Muscle of leg (tissue), 11 donors: Measurements from ENCODE around the gene PTPRN2. TPM values are rescaled to one million over a fixed set of nuclear protein-coding genes. Genes with fewer than 3 reads are reported as not detected.

ENCODE experiments used
- DNase-seq: peaks from one replicate; pipeline ENCODE4 v3.0.0; 2013
- H3K27ac ChIP-seq: one replicate; pipeline ENCODE4 v1.5.1; 2013; ENCODE audit warnings: mild to moderate bottlenecking, low read length, control low read depth
- H3K27me3 ChIP-seq: one replicate; pipeline ENCODE4 v1.6.1; 2013; ENCODE audit warnings: low read length; ENCODE audit not compliant: control insufficient read depth, insufficient read depth
- H3K36me3 ChIP-seq: one replicate; pipeline ENCODE4 v1.6.1; 2013; ENCODE audit warnings: low read length; ENCODE audit not compliant: control insufficient read depth, insufficient read depth
- H3K4me1 ChIP-seq: one replicate; pipeline ENCODE4 v1.6.1; 2013; ENCODE audit warnings: low read length; ENCODE audit not compliant: control insufficient read depth, insufficient read depth
- H3K4me3 ChIP-seq: one replicate; pipeline ENCODE4 v1.5.1; 2013; ENCODE audit warnings: low read length, control low read depth
- H3K9me3 ChIP-seq: replicated peaks from 2 replicates; pipeline ENCODE4 v1.6.1; 2013; ENCODE audit warnings: low read depth, low read length; ENCODE audit not compliant: control insufficient read depth
- WGBS: methylation state at CpG from one replicate; pipeline ENCODE4 v1.1.5; 2013; ENCODE audit warnings: missing lambda C conversion rate; ENCODE audit not compliant: insufficient coverage; 5-methylcytosine and 5-hydroxymethylcytosine counted together
- polyA plus RNA-seq, 8 donors: library from polyadenylated mRNA; unstranded; fragments of 120-200 nt; gene quantifications; one replicate each; pipeline versions ENCODE4 v1.2.1 to v1.2.3, GENCODE V29; 2013; ENCODE audit warnings: inconsistent platforms in 1 of 8, low replicate concordance in 1 of 8; ENCODE audit not compliant: insufficient read length in 8 of 8, insufficient read depth in 1 of 8
- total RNA-seq: library from RNA; stranded (reverse); fragments of 120-200 nt; gene quantifications from one replicate; pipeline ENCODE4 v1.2.4, GENCODE V29; 2013

PTPRN2 gene
- total and polyA plus RNA-seq, 9 donors, result 1.4 to 2.9 (median 2.3) TPM

DNA sequence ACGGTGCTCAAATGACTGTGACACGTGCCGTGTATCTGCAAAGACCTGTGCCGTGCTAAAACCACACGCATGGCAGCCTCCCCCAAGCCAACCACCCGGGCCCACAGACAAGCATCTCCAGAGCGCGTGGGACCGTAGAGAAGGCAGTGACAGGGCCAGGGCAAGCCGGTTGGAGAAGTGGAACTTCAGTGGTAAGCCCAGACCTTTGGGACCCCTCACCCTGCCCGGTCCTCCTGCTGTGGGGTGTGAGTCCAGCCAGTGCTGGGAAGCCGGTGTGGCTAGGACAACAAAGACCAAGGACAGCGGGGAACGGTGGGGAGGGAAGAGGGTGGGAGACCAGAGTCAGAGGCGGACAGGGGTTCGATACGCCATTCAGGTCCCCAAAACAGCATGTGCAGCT, 774.6 kb downstream of the PTPRN2 start:
- no peak for DNase-seq
- Histone ChIP-seq H3K4me3 (no peak overlapping the region), H3K27ac (no peak overlapping the region), H3K4me1 (no peaks in the 10 kb centered on the region), H3K9me3 (no peaks in the 10 kb centered on the region), H3K27me3 (no peaks in the 10 kb centered on the region), H3K36me3 (no peaks in the 10 kb centered on the region)
- WGBS, result 83% methylated on average over 17 of the region's 17 CpGs

DNA sequence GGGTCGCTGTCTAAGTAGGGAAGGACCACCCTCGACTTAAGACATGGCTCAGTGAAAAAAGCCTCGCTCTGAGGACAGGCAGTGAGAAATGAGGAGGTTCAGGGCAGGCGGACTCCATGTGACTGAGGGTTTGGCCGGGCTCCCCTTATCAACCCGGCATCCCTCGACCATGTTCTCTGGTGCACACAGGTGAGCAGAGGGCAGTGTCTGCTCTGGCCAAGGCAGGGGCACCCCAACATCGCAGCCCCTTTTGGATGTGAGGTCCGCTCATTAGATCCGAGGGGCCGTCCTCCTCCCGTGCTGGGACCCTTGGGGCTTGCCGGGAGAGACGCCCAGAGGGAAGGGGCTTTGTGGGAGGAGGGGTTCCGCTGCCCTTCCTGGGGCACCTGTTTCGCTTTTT, 775.7 kb downstream of the PTPRN2 start:
- DNase-seq, result no peak
- Histone ChIP-seq H3K36me3 (no peaks in the 10 kb centered on the region), H3K27ac (no peak overlapping the region), H3K27me3 (no peaks in the 10 kb centered on the region), H3K4me1 (peaks cover 7% of the 10 kb centered on the region), H3K4me3 (no peak overlapping the region), H3K9me3 (no peaks in the 10 kb centered on the region)
- WGBS, result 87% methylated on average over 8 of the region's 16 CpGs

DNA sequence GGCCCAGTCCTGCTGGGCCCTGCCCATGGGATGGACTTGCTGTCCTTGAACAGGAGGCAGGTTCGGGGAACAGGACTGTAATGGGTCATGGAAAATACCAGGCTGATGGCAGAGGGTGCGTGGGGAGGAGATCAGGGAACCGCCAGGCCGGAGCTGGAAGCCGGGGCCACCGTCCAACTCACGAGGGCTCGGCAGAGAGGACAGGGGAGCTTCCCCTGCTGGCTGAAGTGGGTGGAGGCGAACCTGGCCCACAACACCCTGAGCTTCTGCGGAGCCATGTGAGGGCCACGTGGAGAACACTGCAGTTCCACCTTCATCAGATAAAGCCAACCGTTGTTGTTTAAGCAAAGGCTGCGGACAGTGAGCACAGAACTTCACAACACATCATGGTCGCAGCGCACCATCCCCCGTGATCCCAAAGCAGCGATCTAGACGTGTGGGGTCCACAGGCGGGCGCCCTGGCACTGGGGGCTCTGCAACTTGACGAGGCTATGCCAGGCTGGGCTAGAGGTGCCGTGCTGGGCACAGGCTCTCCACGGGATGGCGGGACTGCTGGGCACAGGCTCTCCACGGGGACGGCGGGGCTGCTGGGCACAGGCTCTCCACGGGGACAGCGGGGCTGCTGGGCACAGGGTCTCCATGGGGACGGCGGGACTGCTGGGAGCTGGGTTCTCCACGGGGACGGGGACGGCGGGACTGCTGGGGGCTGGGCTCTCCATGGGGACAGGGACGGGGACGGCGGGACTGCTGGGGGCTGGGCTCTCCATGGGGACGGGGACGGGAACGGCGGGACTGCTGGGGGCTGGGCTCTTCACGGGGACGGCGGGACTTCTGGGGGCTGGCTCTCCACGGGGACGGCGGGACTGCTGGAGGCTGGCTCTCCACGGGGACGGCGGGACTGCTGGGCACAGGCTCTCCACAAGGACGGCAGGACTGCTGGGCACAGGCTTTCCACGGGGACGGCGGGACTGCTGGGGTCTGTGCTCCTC, 777.5 kb downstream of the PTPRN2 start:
- H3K9me3 ChIP-seq, result no peaks in the 10 kb centered on the region
- H3K4me3 ChIP-seq, result no peak overlapping the region
- no peak overlapping the region for H3K27ac ChIP-seq
- peaks cover 12% of the 10 kb centered on the region for H3K4me1 ChIP-seq
- WGBS, result 93% methylated on average over 55 of the region's 55 CpGs
- H3K36me3 ChIP-seq, result no peaks in the 10 kb centered on the region
- no peak for DNase-seq
- H3K27me3 ChIP-seq, result no peaks in the 10 kb centered on the region

DNA sequence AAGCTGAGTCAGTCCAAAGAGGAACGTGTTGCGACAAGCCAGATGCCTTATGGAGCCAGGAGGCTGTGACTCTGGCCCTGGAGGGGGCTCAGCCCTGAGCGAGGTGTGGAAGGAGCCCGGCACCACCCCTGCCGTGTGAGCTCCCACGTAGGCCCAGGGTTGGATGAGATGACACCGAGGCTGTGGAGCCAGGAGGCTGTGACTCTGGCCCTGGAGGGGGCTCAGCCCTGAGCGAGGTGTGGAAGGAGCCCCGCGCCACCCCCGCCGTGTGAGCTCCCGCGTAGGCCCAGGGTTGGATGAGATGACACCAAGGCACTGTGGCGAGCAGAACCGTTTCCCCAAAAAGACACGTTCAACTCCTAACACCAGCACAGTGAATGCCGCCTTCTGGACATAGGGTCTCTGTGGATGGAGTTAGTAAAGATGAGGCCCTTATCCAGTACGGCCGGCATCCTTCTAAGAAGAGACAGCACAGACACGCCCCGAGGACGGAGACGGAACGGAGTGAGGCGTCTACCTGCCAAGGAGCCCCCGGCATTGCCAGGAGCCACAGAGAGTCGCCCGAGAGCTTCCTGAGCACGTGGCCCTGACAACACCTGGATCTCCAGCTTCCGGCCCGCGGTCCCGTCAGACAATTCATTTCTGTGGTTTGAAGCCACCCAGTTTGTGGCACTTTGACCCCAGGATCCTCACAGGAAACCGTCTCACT, 778.3 kb downstream of the PTPRN2 start:
- Histone ChIP-seq H3K9me3 (no peaks in the 10 kb centered on the region), H3K27me3 (no peaks in the 10 kb centered on the region), H3K36me3 (no peaks in the 10 kb centered on the region), H3K27ac (no peak overlapping the region), H3K4me1 (peaks cover 12% of the 10 kb centered on the region), H3K4me3 (no peak overlapping the region)
- DNase-seq, result no peak
- WGBS, result 94% methylated on average over 30 of the region's 35 CpGs

DNA sequence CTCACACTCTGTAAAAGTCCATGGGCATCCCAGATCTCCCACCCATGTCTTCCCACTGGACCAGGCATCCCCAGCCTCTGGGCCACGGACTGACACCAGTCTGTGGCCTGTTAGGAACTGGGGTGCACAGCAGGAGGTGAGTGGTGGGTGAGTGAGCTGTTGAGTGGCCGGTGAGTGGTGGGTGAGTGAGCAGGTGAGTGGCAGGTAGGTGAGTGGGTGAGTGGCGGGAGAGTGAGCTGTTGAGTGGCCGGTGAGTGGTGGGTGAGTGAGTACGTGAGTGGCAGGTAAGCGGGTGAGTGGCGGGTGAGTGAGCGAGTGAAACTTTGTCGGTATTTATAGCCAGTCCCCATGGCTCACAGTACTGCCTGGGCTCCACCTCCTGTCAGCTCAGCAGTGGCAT, 779.6 kb downstream of the PTPRN2 start:
- WGBS, result 96% methylated on average over 5 of the region's 9 CpGs
- H3K9me3 ChIP-seq, result no peaks in the 10 kb centered on the region
- no peaks in the 10 kb centered on the region for H3K36me3 ChIP-seq
- H3K27me3 ChIP-seq, result no peaks in the 10 kb centered on the region
- no peak overlapping the region for H3K4me3 ChIP-seq
- no peak overlapping the region for H3K27ac ChIP-seq
- H3K4me1 ChIP-seq, result peaks cover 12% of the 10 kb centered on the region
- DNase-seq, result no peak

DNA sequence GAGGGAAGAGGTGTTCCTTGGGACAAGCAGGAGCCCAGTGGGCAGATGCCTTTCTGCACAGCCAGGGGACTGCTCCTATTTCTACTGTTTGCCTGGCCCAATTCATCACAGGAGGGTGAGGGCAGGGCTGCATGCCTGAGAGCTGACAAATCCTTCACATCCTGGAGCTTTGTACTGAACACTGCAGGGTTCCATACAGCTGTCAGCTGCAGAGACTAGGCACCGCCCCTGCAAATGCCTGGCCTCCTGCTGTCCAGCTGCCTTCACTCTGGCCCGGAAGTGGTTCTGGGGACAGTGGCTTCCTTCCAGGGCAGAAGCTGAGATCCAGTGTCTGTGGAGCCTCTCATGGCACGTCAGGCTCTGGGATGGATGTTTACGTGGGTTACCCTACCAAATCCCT, 780.1 kb downstream of the PTPRN2 start:
- Histone ChIP-seq H3K27ac (no peak overlapping the region), H3K9me3 (no peaks in the 10 kb centered on the region), H3K4me3 (no peak overlapping the region), H3K27me3 (no peaks in the 10 kb centered on the region), H3K4me1 (peaks cover 12% of the 10 kb centered on the region), H3K36me3 (no peaks in the 10 kb centered on the region)
- peak; percentile 28 for DNase-seq
- WGBS, result 22% methylated on average over 2 of the region's 4 CpGs

DNA sequence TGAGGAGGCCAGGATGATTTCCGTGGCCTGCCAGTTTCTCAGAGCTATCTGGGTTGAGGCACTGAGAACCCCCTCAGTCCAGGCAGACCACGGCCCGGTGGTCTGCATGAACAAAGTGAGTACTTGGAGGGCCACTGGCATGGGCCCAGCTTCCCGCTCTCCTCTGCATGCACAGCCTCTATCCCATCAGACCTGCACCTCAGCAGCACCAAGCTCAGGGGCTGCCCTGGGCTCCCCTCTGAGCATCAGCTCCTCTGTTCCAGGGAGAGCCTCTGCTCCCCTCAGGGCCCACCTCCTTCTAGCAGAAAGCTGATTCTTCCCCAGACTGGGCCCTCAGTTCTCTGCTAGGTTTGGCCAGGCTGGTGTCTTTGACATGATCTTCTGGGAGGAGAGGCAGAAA, 780.9 kb downstream of the PTPRN2 start:
- H3K36me3 ChIP-seq, result no peaks in the 10 kb centered on the region
- H3K4me1 ChIP-seq, result peaks cover 12% of the 10 kb centered on the region
- peaks cover 3% of the 10 kb centered on the region for H3K27me3 ChIP-seq
- no peaks in the 10 kb centered on the region for H3K9me3 ChIP-seq
- H3K4me3 ChIP-seq, result no peak overlapping the region
- H3K27ac ChIP-seq, result no peak overlapping the region
- 81% methylated on average over 4 of the region's 4 CpGs for WGBS
- no peak for DNase-seq

DNA sequence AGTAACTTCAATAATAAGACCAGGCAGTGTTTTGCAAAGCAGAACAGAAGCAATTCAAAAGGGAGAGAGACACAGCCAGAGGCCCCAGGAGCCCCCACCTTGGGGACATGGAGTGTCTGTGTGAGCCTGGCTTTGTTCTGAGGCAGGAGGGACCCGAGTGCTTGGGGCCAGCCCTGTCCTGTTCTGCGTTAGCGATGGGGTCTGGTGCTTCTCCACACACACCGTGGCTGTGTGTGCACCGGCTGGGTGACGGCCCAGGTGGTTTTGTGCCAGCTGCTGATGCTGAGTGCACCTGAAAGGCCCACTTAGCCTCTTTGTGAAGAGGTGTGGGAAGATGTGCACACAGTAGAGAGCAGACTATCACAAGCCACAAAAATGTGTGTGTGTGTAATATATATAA, 781.9 kb downstream of the PTPRN2 start:
- H3K27ac ChIP-seq, result no peak overlapping the region
- H3K4me1 ChIP-seq, result peaks cover 12% of the 10 kb centered on the region
- DNase-seq, result no peak
- H3K4me3 ChIP-seq, result no peak overlapping the region
- no peaks in the 10 kb centered on the region for H3K36me3 ChIP-seq
- 50% methylated on average over 2 of the region's 6 CpGs for WGBS
- no peaks in the 10 kb centered on the region for H3K9me3 ChIP-seq
- H3K27me3 ChIP-seq, result peaks cover 3% of the 10 kb centered on the region

DNA sequence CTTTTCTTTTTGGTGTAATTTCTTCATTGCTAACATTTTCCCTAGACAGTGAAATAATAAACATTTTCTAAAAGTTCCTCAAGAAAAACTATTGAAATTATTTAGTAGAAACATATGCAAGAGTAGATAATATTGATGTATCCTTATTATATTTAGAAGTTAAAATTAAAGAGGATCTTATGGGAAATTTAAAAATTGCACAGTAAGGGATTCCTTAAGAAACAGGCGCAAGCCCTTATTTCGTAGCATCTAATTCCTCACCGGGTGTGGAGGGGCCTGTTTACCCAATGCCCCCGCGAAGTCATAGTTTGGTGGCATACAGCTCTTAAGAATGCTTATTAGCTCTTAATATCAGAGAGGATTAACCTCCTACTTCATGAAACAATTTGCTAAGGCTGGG, 783.7 kb downstream of the PTPRN2 start:
- Histone ChIP-seq H3K36me3 (no peaks in the 10 kb centered on the region), H3K9me3 (no peaks in the 10 kb centered on the region), H3K27me3 (peaks cover 3% of the 10 kb centered on the region), H3K4me3 (no peak overlapping the region), H3K27ac (no peak overlapping the region), H3K4me1 (peaks cover 12% of the 10 kb centered on the region)
- no peak for DNase-seq
- no CpG with 5 or more reads among the region's 5 CpGs for WGBS

DNA sequence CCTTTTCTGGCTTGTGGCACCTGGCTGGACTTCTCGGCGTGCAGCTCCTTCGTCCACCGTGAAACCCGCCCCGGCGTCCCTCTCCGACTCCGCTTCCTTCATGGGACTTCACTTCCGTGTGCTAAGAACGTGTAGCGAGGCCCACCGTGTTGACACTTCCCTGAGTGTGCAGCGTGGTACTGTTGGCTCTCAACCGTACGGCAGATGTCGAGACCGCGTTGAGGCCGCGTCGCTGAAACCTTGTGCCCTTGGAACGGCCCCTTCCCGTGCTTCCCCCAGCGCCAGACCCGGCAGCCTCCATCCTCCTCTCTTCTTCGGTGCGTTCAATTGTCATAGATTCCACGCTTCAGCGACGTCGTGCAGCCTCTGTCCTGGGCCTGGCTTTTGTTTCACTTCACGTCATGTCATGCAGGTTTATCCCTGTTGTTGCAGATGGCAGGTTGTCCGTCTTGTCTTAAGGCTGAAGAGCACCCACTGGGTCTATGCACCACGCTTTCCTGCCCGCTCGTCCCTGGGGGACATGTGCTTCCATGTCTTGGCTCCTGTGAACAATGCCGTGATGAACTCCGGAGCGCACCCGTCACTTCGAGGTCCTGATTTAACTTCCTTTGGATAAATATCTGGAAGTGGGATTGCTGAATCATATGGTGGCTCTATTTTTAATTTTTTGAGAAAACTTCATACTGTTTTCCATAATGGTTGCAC, 785.5 kb downstream of the PTPRN2 start:
- H3K27ac ChIP-seq, result no peak overlapping the region

More for the DNA sequence above, 785.5 kb downstream of the PTPRN2 start:
- WGBS, result 90% methylated on average over 36 of the region's 42 CpGs
- no peaks in the 10 kb centered on the region for H3K9me3 ChIP-seq
- no peak overlapping the region for H3K4me3 ChIP-seq
- H3K4me1 ChIP-seq, result peaks cover 7% of the 10 kb centered on the region
- no peaks in the 10 kb centered on the region for H3K36me3 ChIP-seq
- DNase-seq, result no peak
- H3K27me3 ChIP-seq, result peaks cover 3% of the 10 kb centered on the region
